ENCODE measurements around the gene THAP2.
A peak's percentile ranks its signal among the peaks of the same experiment; 100 is the strongest.

Gene THAP2

DNA sequence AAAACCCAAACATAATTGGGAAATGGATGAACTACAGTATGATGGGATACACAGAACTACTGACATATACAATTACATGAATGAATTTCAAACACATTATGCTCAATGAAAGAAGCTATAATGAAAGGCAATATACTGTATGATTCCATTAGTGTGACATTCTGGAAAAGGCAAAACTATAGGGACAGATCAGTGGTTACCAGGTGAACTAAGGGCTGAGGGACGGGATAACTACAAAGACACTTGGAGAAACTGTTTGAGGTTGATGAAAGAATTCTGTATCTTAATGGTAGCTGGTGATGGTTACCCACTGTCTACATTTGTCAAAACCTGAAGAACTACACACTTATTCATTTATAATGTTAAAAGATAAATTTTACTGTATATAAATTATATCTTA, 8.2 kb upstream of the THAP2 start:
- no peak for DNase-seq (ENCODE audit: low read depth)
- H3K4me3 ChIP-seq (ENCODE audit: low read length): no peak overlapping the region
- TF ChIP-seq, protein P1, sequence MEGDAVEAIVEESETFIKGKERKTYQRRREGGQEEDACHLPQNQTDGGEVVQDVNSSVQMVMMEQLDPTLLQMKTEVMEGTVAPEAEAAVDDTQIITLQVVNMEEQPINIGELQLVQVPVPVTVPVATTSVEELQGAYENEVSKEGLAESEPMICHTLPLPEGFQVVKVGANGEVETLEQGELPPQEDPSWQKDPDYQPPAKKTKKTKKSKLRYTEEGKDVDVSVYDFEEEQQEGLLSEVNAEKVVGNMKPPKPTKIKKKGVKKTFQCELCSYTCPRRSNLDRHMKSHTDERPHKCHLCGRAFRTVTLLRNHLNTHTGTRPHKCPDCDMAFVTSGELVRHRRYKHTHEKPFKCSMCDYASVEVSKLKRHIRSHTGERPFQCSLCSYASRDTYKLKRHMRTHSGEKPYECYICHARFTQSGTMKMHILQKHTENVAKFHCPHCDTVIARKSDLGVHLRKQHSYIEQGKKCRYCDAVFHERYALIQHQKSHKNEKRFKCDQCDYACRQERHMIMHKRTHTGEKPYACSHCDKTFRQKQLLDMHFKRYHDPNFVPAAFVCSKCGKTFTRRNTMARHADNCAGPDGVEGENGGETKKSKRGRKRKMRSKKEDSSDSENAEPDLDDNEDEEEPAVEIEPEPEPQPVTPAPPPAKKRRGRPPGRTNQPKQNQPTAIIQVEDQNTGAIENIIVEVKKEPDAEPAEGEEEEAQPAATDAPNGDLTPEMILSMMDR (IDR thresholded peaks at IDR 0.05; ENCODE audit: insufficient read depth, low read depth, low read length, missing control alignments): no peak

DNA sequence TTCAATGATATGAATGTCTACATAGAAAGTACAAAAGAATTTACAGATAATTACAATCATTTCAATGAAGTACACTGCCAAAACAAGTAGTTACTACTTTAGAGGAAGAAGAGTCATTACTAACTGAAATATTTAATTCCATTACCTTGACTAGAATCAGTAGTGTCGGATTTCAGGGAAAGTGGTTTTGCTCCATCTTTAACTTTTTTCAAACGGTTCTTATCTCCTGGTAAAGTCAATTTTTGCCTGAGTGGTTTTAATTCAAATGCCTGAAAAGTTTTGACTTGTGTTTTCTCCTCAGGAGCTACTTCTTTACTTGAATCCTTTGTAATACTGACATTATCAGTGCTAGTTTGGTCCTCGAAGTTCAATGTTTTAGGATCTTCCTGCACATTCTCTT, 7.4 kb upstream of the THAP2 start:
- TF ChIP-seq, protein P1 (IDR thresholded peaks at IDR 0.05; ENCODE audit: insufficient read depth, low read depth, low read length, missing control alignments): no peak
- no peak for DNase-seq (ENCODE audit: low read depth)
- H3K4me3 ChIP-seq (ENCODE audit: low read length): no peak overlapping the region

DNA sequence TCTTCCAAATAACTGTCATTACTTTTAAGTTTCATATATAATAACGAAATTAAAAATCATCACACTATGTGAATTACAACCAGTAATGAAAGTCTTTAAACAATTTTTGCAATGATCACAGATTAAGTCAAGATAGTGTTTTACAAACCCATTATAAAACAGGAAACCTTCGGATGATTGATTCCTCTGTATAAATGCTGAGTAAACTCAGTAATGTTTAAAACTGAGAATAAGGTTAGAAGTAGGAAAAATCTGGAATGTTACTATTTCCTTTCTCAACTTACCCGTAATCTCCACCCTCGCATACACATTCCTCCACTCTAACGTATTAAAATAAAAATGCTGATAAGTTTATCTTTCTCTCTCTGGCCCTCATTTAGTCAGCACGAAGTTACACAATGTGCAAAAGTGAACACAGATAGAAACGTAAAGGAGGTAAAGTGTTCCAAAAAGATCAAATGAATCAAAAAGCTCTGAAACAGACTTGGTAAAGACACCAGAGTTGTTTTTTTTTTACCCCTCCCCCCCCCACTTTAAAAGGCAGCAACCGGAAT, 2.0 kb upstream of the THAP2 start:
- TF ChIP-seq, protein P1 (IDR thresholded peaks at IDR 0.05; ENCODE audit: insufficient read depth, low read depth, low read length, missing control alignments): no peak
- DNase-seq (ENCODE audit: low read depth): peak; percentile 35
- peak overlapping the region; percentile 87 for H3K4me3 ChIP-seq (ENCODE audit: low read length)

DNA sequence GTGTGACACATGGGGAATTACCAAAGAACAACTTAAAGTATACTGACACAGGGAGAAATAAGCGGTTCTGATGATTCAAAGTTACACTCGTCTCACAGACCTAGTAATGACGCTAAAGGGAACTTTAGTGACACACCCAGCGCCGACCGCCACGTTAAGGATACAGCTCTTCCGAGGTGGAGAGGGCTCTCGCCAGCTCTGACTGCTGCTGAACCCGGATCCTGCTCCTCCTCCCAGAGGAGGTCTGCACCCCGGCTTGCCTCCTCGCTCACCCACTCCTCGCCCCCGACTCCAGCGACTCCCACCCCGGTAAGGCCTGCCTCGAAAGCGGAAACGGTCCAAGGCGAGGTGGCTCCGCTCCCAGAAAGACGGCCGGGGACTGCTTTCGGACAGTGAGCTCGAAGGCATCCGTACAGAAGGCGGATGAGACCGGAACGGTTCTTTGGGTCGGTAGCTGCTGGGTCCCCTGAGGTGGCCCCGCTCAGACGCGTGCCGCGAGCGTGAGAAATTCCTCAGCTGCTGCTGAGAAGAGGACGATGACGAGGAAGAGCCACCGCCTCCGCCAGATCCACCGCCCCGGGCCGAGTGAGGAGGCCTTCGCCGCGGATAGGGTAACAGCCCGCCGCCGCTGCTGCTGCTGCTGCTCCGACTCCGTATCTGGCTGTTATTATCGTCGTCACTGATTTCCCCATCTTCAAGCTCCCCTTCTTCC, 1.1 kb upstream of the THAP2 start:
- peak overlapping the region; percentile 87 for H3K4me3 ChIP-seq (ENCODE audit: low read length)
- DNase-seq (ENCODE audit: low read depth): peak; percentile 84
- TF ChIP-seq, protein P1 (IDR thresholded peaks at IDR 0.05; ENCODE audit: insufficient read depth, low read depth, low read length, missing control alignments): no peak

DNA sequence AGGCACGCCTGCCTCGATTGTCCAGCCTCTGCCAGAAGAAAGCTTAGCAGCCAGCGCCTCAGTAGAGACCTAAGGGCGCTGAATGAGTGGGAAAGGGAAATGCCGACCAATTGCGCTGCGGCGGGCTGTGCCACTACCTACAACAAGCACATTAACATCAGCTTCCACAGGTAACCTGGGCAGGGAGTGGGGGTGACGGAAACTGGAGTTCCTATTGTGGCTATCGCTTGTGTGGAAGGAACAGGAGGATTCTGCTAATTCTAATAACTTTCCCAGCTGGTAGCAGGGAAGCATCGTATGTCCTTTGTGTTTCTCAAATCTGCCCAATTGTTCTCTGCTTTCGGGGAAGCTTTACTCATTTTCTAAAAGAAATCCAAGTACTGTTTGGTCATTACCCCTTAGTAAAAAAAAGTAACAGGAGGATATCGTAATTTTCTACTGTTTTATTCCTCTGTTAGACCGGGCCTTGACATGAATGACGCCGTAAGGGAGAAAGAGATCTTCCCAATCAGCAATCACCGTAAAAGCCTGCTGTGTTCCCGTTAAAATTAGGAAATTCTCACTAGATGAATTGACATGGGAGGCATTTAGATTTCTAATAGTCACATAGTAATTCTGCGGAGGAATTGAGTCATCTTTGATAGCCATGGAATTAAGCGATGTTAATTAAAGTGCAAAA, 449 bp downstream of the THAP2 start:
- TF ChIP-seq, protein P1 (IDR thresholded peaks at IDR 0.05; ENCODE audit: insufficient read depth, low read depth, low read length, missing control alignments): no peak
- H3K4me3 ChIP-seq (ENCODE audit: low read length): peak overlapping the region; percentile 87
- peak; percentile 28 for DNase-seq (ENCODE audit: low read depth)

DNA sequence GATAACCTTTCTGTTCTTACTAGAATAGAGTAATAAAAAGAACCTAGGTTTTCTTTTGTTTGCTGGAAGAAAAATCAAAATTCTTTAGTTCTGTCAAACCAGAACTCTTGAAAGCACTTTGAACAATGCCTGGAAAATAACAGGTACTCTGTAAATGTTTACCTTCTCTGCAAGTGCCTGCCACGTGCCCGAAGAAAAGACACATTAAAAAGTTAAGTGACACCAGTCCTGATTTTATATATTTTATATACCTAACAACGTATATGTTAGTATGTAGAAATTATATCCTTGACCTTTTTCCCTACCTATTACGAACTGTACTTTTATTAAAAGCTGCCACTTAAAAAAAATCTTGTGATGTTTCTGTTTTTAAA, 976 bp downstream of the THAP2 start:
- no peak for DNase-seq (ENCODE audit: low read depth)
- TF ChIP-seq, protein P1 (IDR thresholded peaks at IDR 0.05; ENCODE audit: insufficient read depth, low read depth, low read length, missing control alignments): no peak
- H3K4me3 ChIP-seq (ENCODE audit: low read length): peak overlapping the region; percentile 87
